Thyroid gland (tissue), 4 donors: ENCODE data around the gene CHST8. TPM values are rescaled to one million over a fixed set of nuclear protein-coding genes. Genes with fewer than 3 reads are reported as not detected.

Experiments used
- DNase-seq, 2 donors: peaks; one replicate each; pipeline ENCODE4 v3.0.0-alpha.2; 2019
- H3K27ac ChIP-seq, 3 donors: fragments of 200-600 bp; sonication (generic); 1 replicate in 2 of 3; 2 replicates in 1 of 3; pipeline ENCODE4 v1.5.1; 2016 to 2019; ENCODE audit warnings: mild to moderate bottlenecking in 1 of 3, moderate library complexity in 1 of 3
- H3K27me3 ChIP-seq: fragments of 200-600 bp; sonication (generic); one replicate; pipeline ENCODE4 v1.5.1; 2019
- H3K36me3 ChIP-seq, 2 donors: fragments of 200-600 bp; sonication (generic); one replicate each; pipeline ENCODE4 v1.5.1; 2016 to 2019
- H3K4me1 ChIP-seq, 2 donors: fragments of 200-600 bp; sonication (generic); one replicate each; pipeline ENCODE4 v1.5.1; 2017 to 2019
- H3K4me3 ChIP-seq, 3 donors: fragments of 200-600 bp; sonication (generic); replicated peaks in 1 of 3; 1 replicate in 2 of 3; 2 replicates in 1 of 3; pipeline ENCODE4 v1.5.1; 2016; ENCODE audit warnings: mild to moderate bottlenecking in 1 of 3
- H3K9me3 ChIP-seq: fragments of 200-600 bp; sonication (generic); one replicate; pipeline ENCODE4 v1.5.1; 2017
- POLR2A ChIP-seq, 2 donors: fragments of 450-650 bp; IDR thresholded peaks; one replicate each; pipeline ENCODE4 v1.6.1; 2017; ENCODE audit warnings: antibody characterized with exemption in 2 of 2, mild to moderate bottlenecking in 2 of 2, moderate library complexity in 1 of 2
- WGBS, 2 donors: methylation state at CpG; one replicate each; pipeline ENCODE4 v1.1.5; 2017; 5-methylcytosine and 5-hydroxymethylcytosine counted together
- intact Hi-C: fragments of 100-400 bp; cut with DNase I; formaldehyde crosslinking; loops from one replicate; pipeline ENCODE4 v1.15.1; 2023
- total RNA-seq, 4 donors: library from RNA; depleted of rRNA; stranded (reverse); fragments of >200 nt; gene quantifications; one replicate each; pipeline ENCODE4 v1.2.3, GENCODE V29; 2016
- TF ChIP-seq, protein P1 (sequence below), 6 experiments: fragments of 200-600 bp in 3 of 6; fragments of 450-650 bp in 3 of 6; sonication (generic) in 3 of 6; IDR thresholded peaks; one replicate each; pipeline ENCODE4 v1.5.1; 2016 to 2019; ENCODE audit warnings: antibody characterized with exemption in 6 of 6, mild to moderate bottlenecking in 2 of 6, inconsistent platforms in 1 of 6, moderate library complexity in 1 of 6

CHST8 gene
- total RNA-seq, 4 donors from 2014 or later, result 0.83 to 2.6 (median 1.4) TPM; not detected in 1

DNA sequence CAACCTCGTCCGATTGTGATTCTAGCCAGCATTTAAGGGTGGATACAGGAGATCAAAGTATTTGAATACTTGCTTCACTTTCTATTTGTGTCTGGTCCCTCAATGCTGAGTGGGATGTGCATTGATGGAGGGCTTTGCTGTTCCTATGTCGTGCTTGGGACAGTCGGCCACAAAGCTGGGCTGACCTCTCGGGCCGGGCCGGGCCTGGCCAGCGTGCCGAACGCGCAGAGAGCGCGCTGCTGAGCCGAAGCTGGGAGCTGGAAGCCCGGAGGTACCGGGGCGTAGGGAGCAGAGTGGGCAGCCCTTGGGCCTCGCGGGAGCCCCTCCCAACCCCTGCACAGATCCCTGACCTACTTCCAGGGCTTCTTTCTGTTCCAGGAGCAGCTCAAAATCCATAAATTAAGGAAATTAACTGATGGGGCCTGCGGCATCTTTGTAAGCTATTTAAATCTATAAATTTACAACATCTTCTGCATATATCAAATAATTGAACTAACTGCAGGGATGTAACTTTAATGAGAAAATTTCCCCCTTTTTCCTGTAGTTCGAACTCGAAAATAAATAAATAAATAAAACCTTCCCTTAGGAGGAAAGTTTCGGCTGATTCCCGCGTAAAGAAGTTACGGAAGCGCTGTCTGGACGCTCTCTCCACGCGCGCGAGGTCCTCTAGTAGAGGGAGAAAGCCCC lies 173.1 kb downstream of the CHST8 start:
- H3K9me3 ChIP-seq, result no peaks in the 10 kb centered on the region
- H3K27me3 ChIP-seq, result no peaks in the 10 kb centered on the region
- H3K4me1 ChIP-seq, result peaks cover 15 to 18% of the 10 kb centered on the region in 2 donors
- intact Hi-C loops, result no loop called here
- peak; percentile 36 to 37 for DNase-seq
- peak overlapping the region; percentile 5 to 75 (median 61) for H3K4me3 ChIP-seq
- H3K36me3 ChIP-seq, result no peaks in the 10 kb centered on the region
- no peak for TF ChIP-seq POLR2A (IDR thresholded peaks at IDR 0.05)
- TF ChIP-seq, protein P1, sequence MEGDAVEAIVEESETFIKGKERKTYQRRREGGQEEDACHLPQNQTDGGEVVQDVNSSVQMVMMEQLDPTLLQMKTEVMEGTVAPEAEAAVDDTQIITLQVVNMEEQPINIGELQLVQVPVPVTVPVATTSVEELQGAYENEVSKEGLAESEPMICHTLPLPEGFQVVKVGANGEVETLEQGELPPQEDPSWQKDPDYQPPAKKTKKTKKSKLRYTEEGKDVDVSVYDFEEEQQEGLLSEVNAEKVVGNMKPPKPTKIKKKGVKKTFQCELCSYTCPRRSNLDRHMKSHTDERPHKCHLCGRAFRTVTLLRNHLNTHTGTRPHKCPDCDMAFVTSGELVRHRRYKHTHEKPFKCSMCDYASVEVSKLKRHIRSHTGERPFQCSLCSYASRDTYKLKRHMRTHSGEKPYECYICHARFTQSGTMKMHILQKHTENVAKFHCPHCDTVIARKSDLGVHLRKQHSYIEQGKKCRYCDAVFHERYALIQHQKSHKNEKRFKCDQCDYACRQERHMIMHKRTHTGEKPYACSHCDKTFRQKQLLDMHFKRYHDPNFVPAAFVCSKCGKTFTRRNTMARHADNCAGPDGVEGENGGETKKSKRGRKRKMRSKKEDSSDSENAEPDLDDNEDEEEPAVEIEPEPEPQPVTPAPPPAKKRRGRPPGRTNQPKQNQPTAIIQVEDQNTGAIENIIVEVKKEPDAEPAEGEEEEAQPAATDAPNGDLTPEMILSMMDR (IDR thresholded peaks at IDR 0.05), result peak in 1 of 6 experiments; percentile 65
- peak overlapping the region; percentile 88 to 98 (median 98) for H3K27ac ChIP-seq
- WGBS, 2 donors, result 10 to 11% methylated on average over 26 to 29 of the region's 32 CpGs

GRCh38 chr19:33795370-33796163 lies 173.8 kb downstream of the CHST8 start:
- H3K27ac ChIP-seq, result peak overlapping the region; percentile 88 to 98 (median 98)
- H3K27me3 ChIP-seq, result no peaks in the 10 kb centered on the region
- no peaks in the 10 kb centered on the region for H3K9me3 ChIP-seq
- peak overlapping the region; percentile 5 to 75 (median 61) for H3K4me3 ChIP-seq
- intact Hi-C loops, result no loop called here
- H3K36me3 ChIP-seq, result no peaks in the 10 kb centered on the region
- H3K4me1 ChIP-seq, result peaks cover 22 to 24% of the 10 kb centered on the region in 2 donors
- WGBS, 2 donors, result 0 to 1% methylated on average over 55 to 69 of the region's 92 CpGs
- TF ChIP-seq, protein P1 (IDR thresholded peaks at IDR 0.05), result peak in 5 of 6 experiments; percentile 55 to 95 (median 78)
- TF ChIP-seq POLR2A (IDR thresholded peaks at IDR 0.05), result peak; percentile 1 to 84
- peak; percentile 84 to 86 for DNase-seq

DNA sequence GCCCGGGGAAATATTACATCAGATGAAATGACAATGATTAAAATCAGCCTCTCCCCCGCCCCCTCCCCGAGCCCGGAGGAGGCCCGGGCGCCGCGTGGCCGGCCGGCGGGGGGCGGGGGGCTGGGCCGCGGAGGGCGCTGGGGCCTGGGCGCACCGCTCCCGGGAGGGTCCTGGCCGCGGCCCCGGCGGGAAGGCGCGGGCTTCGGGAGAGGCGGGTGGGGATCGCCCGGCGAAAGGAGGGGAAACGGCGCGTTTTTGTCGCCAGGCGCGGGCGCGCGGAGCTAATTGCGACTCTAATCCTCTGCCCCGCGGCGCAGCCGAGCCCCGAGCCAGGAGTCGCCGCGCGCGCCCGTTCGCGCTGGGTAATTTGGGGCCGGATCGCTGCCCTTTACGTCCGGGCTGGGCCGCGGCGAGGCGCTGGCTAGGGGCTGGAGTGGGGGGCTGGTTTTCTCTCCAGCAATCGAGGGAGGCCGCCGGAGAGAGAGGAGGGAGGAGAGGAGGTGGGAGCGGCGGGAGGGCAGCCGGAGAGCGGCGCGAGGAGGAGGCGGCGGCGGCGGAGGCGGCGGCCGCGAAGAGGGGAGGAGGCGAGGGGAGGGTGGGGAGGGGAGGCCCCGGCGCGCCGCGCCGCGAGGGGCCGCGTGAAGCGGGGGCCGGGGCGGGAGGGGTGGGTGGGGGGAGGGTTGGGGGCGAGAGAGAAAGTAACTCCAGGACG lies 174.6 kb downstream of the CHST8 start, which contains the start of gene KCTD15:
KCTD15 (plus strand) TSS at position 707 of the 712 bp plus-strand sequence. CDS start 3,585 bp downstream, outside the sequence.
- no peak for TF ChIP-seq POLR2A (IDR thresholded peaks at IDR 0.05)
- TF ChIP-seq, protein P1 (IDR thresholded peaks at IDR 0.05), result no peak
- DNase-seq, result peak; percentile 59 to 61
- Histone ChIP-seq H3K27me3 (no peaks in the 10 kb centered on the region), H3K9me3 (no peaks in the 10 kb centered on the region), H3K27ac (peak within 1 kb of the TSS; percentile 88 to 98 (median 98)), H3K4me3 (peak within 1 kb of the TSS; percentile 50 to 75 (median 61)), H3K36me3 (peaks cover 2% of the 10 kb centered on the region in 2 donors), H3K4me1 (peaks cover 22 to 24% of the 10 kb centered on the region in 2 donors)
- intact Hi-C loops, result no loop called here
- 1% methylated on average over 15 to 53 of the region's 92 CpGs for WGBS, 2 donors

GRCh38 chr19:33797802-33798671 lies 176.3 kb downstream of the CHST8 start:
- peaks cover 8 to 14% of the 10 kb centered on the region in 2 donors for H3K36me3 ChIP-seq

More at GRCh38 chr19:33797802-33798671, 176.3 kb downstream of the CHST8 start:
- peaks cover 22 to 24% of the 10 kb centered on the region in 2 donors for H3K4me1 ChIP-seq
- TF ChIP-seq POLR2A (IDR thresholded peaks at IDR 0.05), result peak in 1 of 2 donors; percentile 44
- TF ChIP-seq, protein P1 (IDR thresholded peaks at IDR 0.05), result no peak
- WGBS, 2 donors, result 4 to 6% methylated on average over 26 to 27 of the region's 61 CpGs
- H3K9me3 ChIP-seq, result no peaks in the 10 kb centered on the region
- DNase-seq, result peak; percentile 73 to 79
- H3K4me3 ChIP-seq, result peak overlapping the region; percentile 50 to 75 (median 56)
- H3K27ac ChIP-seq, result peak overlapping the region; percentile 88 to 98 (median 98)
- intact Hi-C loops, result no loop called here
- no peaks in the 10 kb centered on the region for H3K27me3 ChIP-seq
